SK-N-SH treated with all-trans-retinoic acid at 6 μM for 48 hours (cell line): ENCODE results near the gene JARID2.

Experiments used
- ARNTL ChIP-seq: fragments of 450-650 bp; formaldehyde crosslinking; IDR thresholded peaks from 2 replicates; pipeline ENCODE4 v1.5.0; 2020; ENCODE audit warnings: low read depth, mild to moderate bottlenecking, moderate library complexity, borderline replicate concordance
- CREB5 ChIP-seq: fragments of 250-450 bp; sonication (Bioruptor Pico); IDR thresholded peaks from 2 replicates; pipeline ENCODE4 v1.5.1; 2020; ENCODE audit warnings: low read depth, mild to moderate bottlenecking, moderate library complexity
- CSDC2 ChIP-seq: fragments of 250-450 bp; sonication (Bioruptor Pico); IDR thresholded peaks from 2 replicates; pipeline ENCODE4 v1.5.0; 2020; ENCODE audit warnings: mild to moderate bottlenecking, moderate library complexity
- ISL1 ChIP-seq: fragments of 250-450 bp; sonication (Bioruptor Pico); IDR thresholded peaks from 2 replicates; pipeline ENCODE4 v2.1.2; 2022; ENCODE audit warnings: mild to moderate bottlenecking, moderate library complexity
- RARB ChIP-seq: fragments of 250-450 bp; sonication (Bioruptor Pico); IDR thresholded peaks from 2 replicates; pipeline ENCODE4 v1.8.0; 2021; ENCODE audit warnings: mild to moderate bottlenecking, moderate library complexity
- TOX ChIP-seq: fragments of 250-450 bp; sonication (Bioruptor Pico); IDR thresholded peaks from 2 replicates; pipeline ENCODE4 v1.8.0; 2021; ENCODE audit warnings: mild to moderate bottlenecking, moderate library complexity, borderline replicate concordance
- ZC3H10 ChIP-seq: fragments of 250-450 bp; sonication (Bioruptor Pico); IDR thresholded peaks from 2 replicates; pipeline ENCODE4 v1.5.1; 2021; ENCODE audit warnings: mild to moderate bottlenecking, moderate library complexity
- ZFP3 ChIP-seq: fragments of 250-450 bp; sonication (Bioruptor Pico); IDR thresholded peaks from 2 replicates; pipeline ENCODE4 v1.5.0; 2020; ENCODE audit warnings: mild to moderate bottlenecking, moderate library complexity
- ZNF8 ChIP-seq: fragments of 450-650 bp; formaldehyde crosslinking; IDR thresholded peaks from 2 replicates; pipeline ENCODE4 v1.5.0; 2020; ENCODE audit warnings: mild to moderate bottlenecking, moderate library complexity
- TF ChIP-seq, protein P1 (sequence below): fragments of 250-450 bp; sonication (Bioruptor Pico); IDR thresholded peaks from 2 replicates; pipeline ENCODE4 v1.8.0; 2021; ENCODE audit warnings: low read depth, mild to moderate bottlenecking, moderate library complexity, borderline replicate concordance
- TF ChIP-seq, protein P2 (sequence below): fragments of 250-450 bp; sonication (Bioruptor Pico); IDR thresholded peaks from 2 replicates; pipeline ENCODE4 v1.8.0; 2020; ENCODE audit warnings: mild to moderate bottlenecking, moderate library complexity, borderline replicate concordance
- TF ChIP-seq, protein P3 (sequence below): fragments of 250-450 bp; sonication (Bioruptor Pico); IDR thresholded peaks from 2 replicates; pipeline ENCODE4 v1.5.1; 2021; ENCODE audit warnings: mild to moderate bottlenecking, moderate library complexity

DNA sequence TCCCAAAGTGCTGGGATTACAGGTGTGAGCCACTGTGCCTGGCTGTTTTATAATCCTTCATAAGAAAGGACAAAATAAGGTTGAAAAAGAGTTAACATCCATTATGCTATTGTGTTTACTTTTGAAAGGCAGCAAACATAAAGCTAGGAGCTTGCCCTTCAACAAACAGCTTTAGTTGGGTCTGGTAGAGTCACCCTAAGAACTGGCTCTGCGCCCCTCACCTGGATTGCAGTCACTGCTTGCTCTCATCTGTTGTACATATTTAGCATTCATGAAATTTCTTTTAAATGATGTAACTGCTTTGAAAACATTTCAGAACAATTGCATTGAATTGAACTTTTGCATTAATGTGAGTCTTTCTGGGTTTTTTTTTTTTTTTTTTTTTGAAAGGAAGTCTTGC is 38.9 kb downstream of the JARID2 start:
- TF ChIP-seq ARNTL (CRISPR knock-in tag) (no peak), RARB (CRISPR knock-in tag) (no peak), TOX (no peak), CREB5 (CRISPR knock-in tag) (no peak), ZNF8 (CRISPR knock-in tag) (no peak), ZFP3 (0 out of 2 replicates have a peak, but pooled peaks have one; percentile 30), ISL1 (no peak; the same call in 1 of the 2 replicates), CSDC2 (no peak), ZC3H10 (no peak)
- TF ChIP-seq, protein P1, sequence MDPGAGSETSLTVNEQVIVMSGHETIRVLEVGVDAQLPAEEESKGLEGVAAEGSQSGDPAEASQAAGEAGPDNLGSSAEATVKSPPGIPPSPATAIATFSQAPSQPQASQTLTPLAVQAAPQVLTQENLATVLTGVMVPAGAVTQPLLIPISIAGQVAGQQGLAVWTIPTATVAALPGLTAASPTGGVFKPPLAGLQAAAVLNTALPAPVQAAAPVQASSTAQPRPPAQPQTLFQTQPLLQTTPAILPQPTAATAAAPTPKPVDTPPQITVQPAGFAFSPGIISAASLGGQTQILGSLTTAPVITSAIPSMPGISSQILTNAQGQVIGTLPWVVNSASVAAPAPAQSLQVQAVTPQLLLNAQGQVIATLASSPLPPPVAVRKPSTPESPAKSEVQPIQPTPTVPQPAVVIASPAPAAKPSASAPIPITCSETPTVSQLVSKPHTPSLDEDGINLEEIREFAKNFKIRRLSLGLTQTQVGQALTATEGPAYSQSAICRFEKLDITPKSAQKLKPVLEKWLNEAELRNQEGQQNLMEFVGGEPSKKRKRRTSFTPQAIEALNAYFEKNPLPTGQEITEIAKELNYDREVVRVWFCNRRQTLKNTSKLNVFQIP = no peak
- TF ChIP-seq, protein P2, sequence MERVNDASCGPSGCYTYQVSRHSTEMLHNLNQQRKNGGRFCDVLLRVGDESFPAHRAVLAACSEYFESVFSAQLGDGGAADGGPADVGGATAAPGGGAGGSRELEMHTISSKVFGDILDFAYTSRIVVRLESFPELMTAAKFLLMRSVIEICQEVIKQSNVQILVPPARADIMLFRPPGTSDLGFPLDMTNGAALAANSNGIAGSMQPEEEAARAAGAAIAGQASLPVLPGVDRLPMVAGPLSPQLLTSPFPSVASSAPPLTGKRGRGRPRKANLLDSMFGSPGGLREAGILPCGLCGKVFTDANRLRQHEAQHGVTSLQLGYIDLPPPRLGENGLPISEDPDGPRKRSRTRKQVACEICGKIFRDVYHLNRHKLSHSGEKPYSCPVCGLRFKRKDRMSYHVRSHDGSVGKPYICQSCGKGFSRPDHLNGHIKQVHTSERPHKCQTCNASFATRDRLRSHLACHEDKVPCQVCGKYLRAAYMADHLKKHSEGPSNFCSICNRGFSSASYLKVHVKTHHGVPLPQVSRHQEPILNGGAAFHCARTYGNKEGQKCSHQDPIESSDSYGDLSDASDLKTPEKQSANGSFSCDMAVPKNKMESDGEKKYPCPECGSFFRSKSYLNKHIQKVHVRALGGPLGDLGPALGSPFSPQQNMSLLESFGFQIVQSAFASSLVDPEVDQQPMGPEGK = no peak
- TF ChIP-seq, protein P3, sequence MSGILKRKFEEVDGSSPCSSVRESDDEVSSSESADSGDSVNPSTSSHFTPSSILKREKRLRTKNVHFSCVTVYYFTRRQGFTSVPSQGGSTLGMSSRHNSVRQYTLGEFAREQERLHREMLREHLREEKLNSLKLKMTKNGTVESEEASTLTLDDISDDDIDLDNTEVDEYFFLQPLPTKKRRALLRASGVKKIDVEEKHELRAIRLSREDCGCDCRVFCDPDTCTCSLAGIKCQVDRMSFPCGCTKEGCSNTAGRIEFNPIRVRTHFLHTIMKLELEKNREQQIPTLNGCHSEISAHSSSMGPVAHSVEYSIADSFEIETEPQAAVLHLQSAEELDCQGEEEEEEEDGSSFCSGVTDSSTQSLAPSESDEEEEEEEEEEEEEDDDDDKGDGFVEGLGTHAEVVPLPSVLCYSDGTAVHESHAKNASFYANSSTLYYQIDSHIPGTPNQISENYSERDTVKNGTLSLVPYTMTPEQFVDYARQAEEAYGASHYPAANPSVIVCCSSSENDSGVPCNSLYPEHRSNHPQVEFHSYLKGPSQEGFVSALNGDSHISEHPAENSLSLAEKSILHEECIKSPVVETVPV (CRISPR knock-in tag) = no peak
